Bronchial smooth muscle cell (primary cell): ENCODE results near the gene MRPL47. TPM values are rescaled to one million over a fixed set of nuclear protein-coding genes. Genes with fewer than 3 reads are reported as not detected.

Experiments used
- total RNA-seq: library from RNA; depleted of rRNA; stranded (reverse); fragments of >200 nt; gene quantifications from 2 replicates; pipeline ENCODE4 v1.2.1, GENCODE V29; 2014

The MRPL47 gene
- total RNA-seq = 29.8 and 32.5 TPM in 2 replicates

GRCh38 chr3:179604321-179605078 lies at the start of gene MRPL47, which contains the start of gene NDUFB5:
TSS of gene MRPL47 (minus strand) at chr3:179604638. CDS start at chr3:179604624, 14 bp downstream.
TSS of gene NDUFB5 (plus strand) at chr3:179604794. CDS start at chr3:179604816, 22 bp downstream.

GRCh38 chr3:179652447-179653095 lies 48.1 kb upstream of the MRPL47 start, which contains the start of gene USP13:
TSS of gene USP13 (plus strand) at chr3:179653040. CDS start at chr3:179653226, 186 bp downstream.

DNA sequence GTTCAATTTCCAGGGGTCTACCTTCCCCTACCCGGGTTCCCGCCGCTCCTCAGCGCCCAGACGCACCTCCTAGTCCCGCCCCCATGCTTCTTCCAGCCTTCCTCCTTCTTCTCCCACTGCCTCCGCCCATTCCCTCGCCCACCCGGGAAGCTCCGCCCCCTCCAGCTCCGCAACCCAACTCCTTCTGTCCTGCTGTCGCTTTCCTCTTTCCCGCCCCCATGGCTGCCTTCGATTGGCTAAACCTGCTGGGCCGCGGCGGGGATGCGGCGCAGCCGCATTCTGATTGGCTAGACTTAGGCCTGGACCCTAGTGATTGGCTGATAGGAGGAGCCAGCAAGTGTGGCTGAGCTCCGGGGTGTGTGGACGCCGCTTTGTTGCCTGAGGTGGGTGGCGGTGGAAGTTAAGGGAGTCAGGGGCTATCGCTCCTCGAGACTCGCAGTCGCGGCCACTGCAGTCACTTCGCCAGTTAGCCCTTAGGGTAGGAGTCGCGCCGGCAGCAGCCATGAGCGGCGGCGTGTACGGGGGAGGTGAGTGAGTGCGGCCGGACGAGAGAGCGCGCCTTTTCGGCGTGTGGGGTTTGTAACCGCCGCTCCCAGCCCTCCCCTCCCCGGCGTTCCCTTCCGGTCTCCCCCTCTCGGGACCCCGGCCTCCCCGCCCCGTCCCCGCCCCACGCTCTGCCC lies 41.7 kb downstream of the MRPL47 start, which contains the start of gene ACTL6A:
Gene ACTL6A, plus strand, starts transcription at position 336 of the 680 bp plus-strand sequence. Its CDS starts 167 bp downstream, at position 503.

Other genes with a start within 250 kb of the MRPL47 start
- gene GNB4, start 153.2 kb downstream of the MRPL47 start, total RNA-seq = 42.7 and 46.7 TPM in 2 replicates
- 33.6 and 46.4 TPM in 2 replicates for gene ACTL6A, start 41.7 kb downstream of the MRPL47 start, total RNA-seq
- 176 and 177 TPM in 2 replicates for gene NDUFB5, start 156 bp upstream of the MRPL47 start, total RNA-seq
- gene USP13, start 48.4 kb upstream of the MRPL47 start, total RNA-seq = 3.4 and 5.7 TPM in 2 replicates